NB4 (cell line): ENCODE measurements around the gene C4orf54.

ENCODE experiments used
- CTCF ChIP-seq: IDR thresholded peaks from one replicate; pipeline ENCODE4 v1.5.1; 2012; ENCODE audit warnings: low read depth, low read length
- POLR2A ChIP-seq: IDR thresholded peaks from 2 replicates; pipeline ENCODE4 v1.6.1; 2011; ENCODE audit warnings: mild to moderate bottlenecking; ENCODE audit not compliant: insufficient read length; ENCODE audit errors: extremely low read depth

- TF ChIP-seq CTCF (no peak), POLR2A (no peak)
Measured at GRCh38 chr4:99647071-99647470, 10.6 kb downstream of the C4orf54 start.
